ENCODE measurements around the gene NBAS. TPM values are rescaled to one million over a fixed set of nuclear protein-coding genes. Genes with fewer than 3 reads are reported as not detected.
A peak's percentile ranks its signal among the peaks of the same experiment; 100 is the strongest.

NBAS gene
- total RNA-seq, 1 donor from 2014 or later, result 57.6 TPM

GRCh38 chr2:15449556-15450236 lies 111.4 kb downstream of the NBAS start:
- FAIRE-seq, result no peak
- TF ChIP-seq EZH2 (IDR thresholded peaks at IDR 0.05; ENCODE audit: insufficient read depth, low read length), result no peak
- no peak for TF ChIP-seq CTCF (IDR thresholded peaks at IDR 0.05; ENCODE audit: insufficient read depth, low read depth, low read length)
- H3K27me3 ChIP-seq (ENCODE audit: insufficient read depth, low read length), result no peaks in the 10 kb centered on the region
- H2AFZ ChIP-seq (ENCODE audit: low read depth, low read length), result no peak overlapping the region
- Mint-ChIP-seq H3K9me3 (ENCODE audit: unreplicated experiment) (peaks cover 3% of the 10 kb centered on the region), H3K4me1 (ENCODE audit: low read depth, unreplicated experiment) (peaks cover 7% of the 10 kb centered on the region), H3K4me3 (ENCODE audit: unreplicated experiment) (no peak overlapping the region), H3K36me3 (ENCODE audit: low read depth, unreplicated experiment) (no peaks in the 10 kb centered on the region), H3K27me3 (ENCODE audit: low read depth, unreplicated experiment) (no peaks in the 10 kb centered on the region), H3K27ac (ENCODE audit: unreplicated experiment) (no peak overlapping the region)
- no peaks in the 10 kb centered on the region for H4K20me1 ChIP-seq (ENCODE audit: insufficient read depth, low read length)
- H3K9ac ChIP-seq (ENCODE audit: low read length), result no peak overlapping the region
- H3K27ac ChIP-seq (ENCODE audit: low read depth, low read length), result no peak overlapping the region
- no peak overlapping the region for H3K4me3 ChIP-seq (ENCODE audit: insufficient read depth, low read depth, low read length)
- H3K36me3 ChIP-seq (ENCODE audit: insufficient read depth, low read length), result peaks cover 4% of the 10 kb centered on the region
- no peaks in the 10 kb centered on the region for H3K4me1 ChIP-seq (ENCODE audit: insufficient read depth, low read length)
- DNase-seq (ENCODE audit: low read depth), result no peak
- peaks cover 4% of the 10 kb centered on the region for H3K79me2 ChIP-seq (ENCODE audit: insufficient read depth, low read length)
- H3K4me2 ChIP-seq (ENCODE audit: low read length), result no peak overlapping the region
- no peaks in the 10 kb centered on the region for H3K9me3 ChIP-seq (ENCODE audit: insufficient read depth, low read depth, low read length)

GRCh38 chr2:15448250-15448839 lies 112.8 kb downstream of the NBAS start:
- Mint-ChIP-seq H3K9me3 (ENCODE audit: unreplicated experiment) (peaks cover 6% of the 10 kb centered on the region), H3K36me3 (ENCODE audit: low read depth, unreplicated experiment) (no peaks in the 10 kb centered on the region), H3K27ac (ENCODE audit: unreplicated experiment) (no peak overlapping the region), H3K27me3 (ENCODE audit: low read depth, unreplicated experiment) (no peaks in the 10 kb centered on the region), H3K4me3 (ENCODE audit: unreplicated experiment) (no peak overlapping the region), H3K4me1 (ENCODE audit: low read depth, unreplicated experiment) (peaks cover 7% of the 10 kb centered on the region)
- H3K4me2 ChIP-seq (ENCODE audit: low read length), result no peak overlapping the region
- no peak overlapping the region for H3K27ac ChIP-seq (ENCODE audit: low read depth, low read length)
- TF ChIP-seq CTCF (IDR thresholded peaks at IDR 0.05; ENCODE audit: insufficient read depth, low read depth, low read length), result no peak
- TF ChIP-seq EZH2 (IDR thresholded peaks at IDR 0.05; ENCODE audit: insufficient read depth, low read length), result no peak
- no peak overlapping the region for H3K9ac ChIP-seq (ENCODE audit: low read length)
- no peak overlapping the region for H3K4me3 ChIP-seq (ENCODE audit: insufficient read depth, low read depth, low read length)
- H3K4me1 ChIP-seq (ENCODE audit: insufficient read depth, low read length), result no peaks in the 10 kb centered on the region
- no peaks in the 10 kb centered on the region for H3K36me3 ChIP-seq (ENCODE audit: insufficient read depth, low read length)
- peak; percentile 59 for FAIRE-seq
- peaks cover 4% of the 10 kb centered on the region for H3K79me2 ChIP-seq (ENCODE audit: insufficient read depth, low read length)
- peak; percentile 34 for DNase-seq (ENCODE audit: low read depth)
- no peaks in the 10 kb centered on the region for H3K9me3 ChIP-seq (ENCODE audit: insufficient read depth, low read depth, low read length)
- no peaks in the 10 kb centered on the region for H3K27me3 ChIP-seq (ENCODE audit: insufficient read depth, low read length)
- no peak overlapping the region for H2AFZ ChIP-seq (ENCODE audit: low read depth, low read length)
- H4K20me1 ChIP-seq (ENCODE audit: insufficient read depth, low read length), result no peaks in the 10 kb centered on the region

- Histone ChIP-seq H3K9ac (ENCODE audit: low read length) (no peak overlapping the region), H3K9me3 (ENCODE audit: insufficient read depth, low read depth, low read length) (no peaks in the 10 kb centered on the region), H3K36me3 (ENCODE audit: insufficient read depth, low read length) (no peaks in the 10 kb centered on the region), H3K4me1 (ENCODE audit: insufficient read depth, low read length) (no peaks in the 10 kb centered on the region), H3K79me2 (ENCODE audit: insufficient read depth, low read length) (peaks cover 4% of the 10 kb centered on the region), H3K4me2 (ENCODE audit: low read length) (no peak overlapping the region), H3K27me3 (ENCODE audit: insufficient read depth, low read length) (no peaks in the 10 kb centered on the region), H4K20me1 (ENCODE audit: insufficient read depth, low read length) (no peaks in the 10 kb centered on the region), H3K4me3 (ENCODE audit: insufficient read depth, low read depth, low read length) (no peak overlapping the region), H3K27ac (ENCODE audit: low read depth, low read length) (no peak overlapping the region), H2AFZ (ENCODE audit: low read depth, low read length) (no peak overlapping the region)
- Mint-ChIP-seq H3K36me3 (ENCODE audit: low read depth, unreplicated experiment) (no peaks in the 10 kb centered on the region), H3K27me3 (ENCODE audit: low read depth, unreplicated experiment) (no peaks in the 10 kb centered on the region), H3K9me3 (ENCODE audit: unreplicated experiment) (peaks cover 6% of the 10 kb centered on the region), H3K4me3 (ENCODE audit: unreplicated experiment) (no peak overlapping the region), H3K27ac (ENCODE audit: unreplicated experiment) (no peak overlapping the region), H3K4me1 (ENCODE audit: low read depth, unreplicated experiment) (peaks cover 7% of the 10 kb centered on the region)
- TF ChIP-seq CTCF (IDR thresholded peaks at IDR 0.05; ENCODE audit: insufficient read depth, low read depth, low read length), result no peak
- FAIRE-seq (no peak), DNase-seq (ENCODE audit: low read depth) (no peak)
These were observed 113.8 kb downstream of the NBAS start for GRCh38 chr2:15447381-15447780.

Data from astrocyte (in vitro differentiated cells and primary cell).